IMR-90 (cell line): Measurements from ENCODE around the gene ZGLP1. TPM values are rescaled to one million over a fixed set of nuclear protein-coding genes. Genes with fewer than 3 reads are reported as not detected.

ENCODE experiments used
- microRNA-seq, 2 experiments: library from miRNA; stranded (forward) in 1 of 2; unstranded in 1 of 2; fragments of 10-50 nt in 1 of 2; fragments of <30 nt in 1 of 2; gene quantifications in 1 of 2; microRNA quantifications in 1 of 2; one replicate each; pipeline versions ENCODE3 to v1.1.0; 2013 to 2020; ENCODE audit not compliant: insufficient read depth in 1 of 2, insufficient read length in 1 of 2, unreplicated experiment in 1 of 2
- polyA plus RNA-seq, 3 experiments: library from polyadenylated mRNA; depleted of rRNA; stranded (reverse); fragments of >200 nt; gene quantifications; 2 replicates each; pipeline ENCODE4 v1.2.3, GENCODE V29; 2012; ENCODE audit warnings: low replicate concordance in 1 of 3
- small RNA-seq, 5 experiments: library from RNA; depleted of rRNA; stranded (forward); fragments of <200 nt; gene quantifications; one replicate each; pipeline ENCODE3, GENCODE V24; 2012
- total RNA-seq: library from RNA; depleted of rRNA; stranded (reverse); fragments of >200 nt; gene quantifications from 2 replicates; pipeline ENCODE4 v1.2.3, GENCODE V29; 2012; rRNA removed

Gene ZGLP1
- total and polyA plus RNA-seq, 2 of the 4 experiments (the other 2 are of a cell fraction), result 0.54 to 3.1 TPM

Small RNA genes within 50 kb of the gene (microRNA-seq; reads per million reads assigned to microRNA genes)
- gene AC011511.1 (ENCODE audit: insufficient read depth, insufficient read length) (not detected), gene AC011511.4 (ENCODE audit: insufficient read depth, insufficient read length) (not detected)

Small RNA genes within 50 kb of the gene (small RNA-seq; reads per million reads assigned to genes)
- gene AC011511.1 (0 reads per million in 5 experiments), gene AC011511.4 (0 reads per million in 5 experiments)

Other genes with a start within 250 kb of the ZGLP1 start
- 9.0 and 10.0 TPM in 2 replicates for gene SHFL, start 223.5 kb downstream of the ZGLP1 start, total RNA-seq
- gene SHFL, start 223.5 kb downstream of the ZGLP1 start, polyA plus RNA-seq (2012; rRNA removed), result 32.1 and 34.3 TPM in 2 replicates
- not detected in 2 replicates for gene ANGPTL6, start 207.1 kb downstream of the ZGLP1 start, total RNA-seq
- 0.17 and 0.21 TPM in 2 replicates for gene ANGPTL6, start 207.1 kb downstream of the ZGLP1 start, polyA plus RNA-seq (2012; rRNA removed)
- 24.0 and 30.3 TPM in 2 replicates for gene PPAN, start 203.5 kb downstream of the ZGLP1 start, total RNA-seq
- gene PPAN, start 203.5 kb downstream of the ZGLP1 start, polyA plus RNA-seq (2012; rRNA removed), result 38.2 and 41.6 TPM in 2 replicates
- gene P2RY11, start 198.1 kb downstream of the ZGLP1 start, total RNA-seq, result 0.54 and 0.56 TPM in 2 replicates
- 4.5 and 6.6 TPM in 2 replicates for gene P2RY11, start 198.1 kb downstream of the ZGLP1 start, polyA plus RNA-seq (2012; rRNA removed)
- 209 and 278 TPM in 2 replicates for gene EIF3G, start 189.9 kb downstream of the ZGLP1 start, total RNA-seq
- 235 and 243 TPM in 2 replicates for gene EIF3G, start 189.9 kb downstream of the ZGLP1 start, polyA plus RNA-seq (2012; rRNA removed)
- 26.2 and 40.3 TPM in 2 replicates for gene DNMT1, start 114.9 kb downstream of the ZGLP1 start, total RNA-seq
- gene DNMT1, start 114.9 kb downstream of the ZGLP1 start, polyA plus RNA-seq (2012; rRNA removed), result 83.6 and 88.1 TPM in 2 replicates
- gene S1PR2, start 78.5 kb downstream of the ZGLP1 start, total RNA-seq, result 14.0 and 16.7 TPM in 2 replicates
- gene S1PR2, start 78.5 kb downstream of the ZGLP1 start, polyA plus RNA-seq (2012; rRNA removed), result 15.0 and 16.1 TPM in 2 replicates
- 32.8 and 36.4 TPM in 2 replicates for gene MRPL4, start 57.6 kb downstream of the ZGLP1 start, total RNA-seq
- 108 and 123 TPM in 2 replicates for gene MRPL4, start 57.6 kb downstream of the ZGLP1 start, polyA plus RNA-seq (2012; rRNA removed)
- 6.9 and 10.6 TPM in 2 replicates for gene ICAM1, start 38.7 kb downstream of the ZGLP1 start, total RNA-seq
- 18.3 and 19.1 TPM in 2 replicates for gene ICAM1, start 38.7 kb downstream of the ZGLP1 start, polyA plus RNA-seq (2012; rRNA removed)
- gene ICAM4, start 22.9 kb downstream of the ZGLP1 start, total RNA-seq, result 2.3 and 2.5 TPM in 2 replicates
- 4.0 TPM in 2 replicates for gene ICAM4, start 22.9 kb downstream of the ZGLP1 start, polyA plus RNA-seq (2012; rRNA removed)
- gene ICAM5, start 19.9 kb downstream of the ZGLP1 start, total RNA-seq, result 2.5 and 3.0 TPM in 2 replicates
- gene ICAM5, start 19.9 kb downstream of the ZGLP1 start, polyA plus RNA-seq (2012; rRNA removed), result 23.9 and 26.5 TPM in 2 replicates
- 39.8 and 40.8 TPM in 2 replicates for gene FDX2, start 6.2 kb upstream of the ZGLP1 start, total RNA-seq
- gene FDX2, start 6.2 kb upstream of the ZGLP1 start, polyA plus RNA-seq (2012; rRNA removed), result 72.0 and 82.3 TPM in 2 replicates
- 2.5 and 2.7 TPM in 2 replicates for gene RAVER1, start 23.7 kb upstream of the ZGLP1 start, total RNA-seq
- gene RAVER1, start 23.7 kb upstream of the ZGLP1 start, polyA plus RNA-seq (2012; rRNA removed), result 15.1 and 18.1 TPM in 2 replicates
- 6.6 and 7.8 TPM in 2 replicates for gene ICAM3, start 29.8 kb upstream of the ZGLP1 start, total RNA-seq
- 11.7 and 14.8 TPM in 2 replicates for gene ICAM3, start 29.8 kb upstream of the ZGLP1 start, polyA plus RNA-seq (2012; rRNA removed)
- gene TYK2, start 70.8 kb upstream of the ZGLP1 start, total RNA-seq, result 35.6 and 40.9 TPM in 2 replicates
- gene TYK2, start 70.8 kb upstream of the ZGLP1 start, polyA plus RNA-seq (2012; rRNA removed), result 97.9 and 100 TPM in 2 replicates
- 209 and 248 TPM in 2 replicates for gene CDC37, start 93.7 kb upstream of the ZGLP1 start, total RNA-seq
- 629 and 650 TPM in 2 replicates for gene CDC37, start 93.7 kb upstream of the ZGLP1 start, polyA plus RNA-seq (2012; rRNA removed)
- gene PDE4A, start 110.7 kb upstream of the ZGLP1 start, total RNA-seq, result 1.7 and 1.8 TPM in 2 replicates
- 5.9 and 7.0 TPM in 2 replicates for gene PDE4A, start 110.7 kb upstream of the ZGLP1 start, polyA plus RNA-seq (2012; rRNA removed)
- gene KEAP1, start 193.5 kb upstream of the ZGLP1 start, total RNA-seq, result 68.0 and 81.6 TPM in 2 replicates
- 63.4 and 64.2 TPM in 2 replicates for gene KEAP1, start 193.5 kb upstream of the ZGLP1 start, polyA plus RNA-seq (2012; rRNA removed)
- gene S1PR5, start 207.6 kb upstream of the ZGLP1 start, total RNA-seq, result 0.36 and 0.56 TPM in 2 replicates
- gene S1PR5, start 207.6 kb upstream of the ZGLP1 start, polyA plus RNA-seq (2012; rRNA removed), result 0.55 and 0.59 TPM in 2 replicates
- gene ATG4D, start 234.1 kb upstream of the ZGLP1 start, total RNA-seq, result 8.2 and 9.2 TPM in 2 replicates
- gene ATG4D, start 234.1 kb upstream of the ZGLP1 start, polyA plus RNA-seq (2012; rRNA removed), result 21.8 and 22.0 TPM in 2 replicates